C4-2B (cell line): ENCODE results near the gene GPR137B.

Experiments used
- CTCF ChIP-seq: fragments of 450-650 bp; conservative IDR thresholded peaks from 2 replicates; pipeline ENCODE4 v1.5.1; 2017; ENCODE audit warnings: mild to moderate bottlenecking
- ZFX ChIP-seq: fragments of 450-650 bp; IDR thresholded peaks from 2 replicates; pipeline ENCODE4 v1.6.1; 2017

DNA sequence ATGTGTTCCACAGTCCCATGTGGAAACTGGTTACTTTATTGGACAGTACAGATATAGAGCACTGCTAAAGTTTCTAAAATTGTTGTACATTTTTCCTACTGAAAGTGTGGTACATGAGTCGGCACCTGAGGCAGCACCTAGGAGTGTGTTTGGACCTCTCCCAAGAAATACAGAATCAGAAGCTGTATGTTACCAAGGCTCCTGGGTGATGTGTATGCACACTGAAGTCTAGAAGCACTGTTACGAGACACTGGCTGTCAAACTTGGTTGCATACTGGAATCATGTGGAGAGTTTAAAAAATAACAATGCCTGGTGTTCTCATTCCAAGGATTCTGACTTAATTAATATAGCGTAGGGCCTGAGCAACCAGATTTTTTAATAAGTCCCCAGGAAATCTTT is 92.8 kb downstream of the GPR137B start:
- no peak for TF ChIP-seq CTCF
- no peak for TF ChIP-seq ZFX
